ENCODE measurements around the gene NCL. TPM values are rescaled to one million over a fixed set of nuclear protein-coding genes. Genes with fewer than 3 reads are reported as not detected.

Gene NCL
- total RNA-seq = 110 TPM

- Histone ChIP-seq H3K27ac (ENCODE audit: low read depth, low read length) (peak within 1 kb of the TSS; percentile 99), H3K4me1 (ENCODE audit: control insufficient read depth in 3 of 3, insufficient read depth in 3 of 3, low read length in 3 of 3) (peaks cover 22 to 32% (median 26%) of the 10 kb centered on the region in 3 donors), H3K27me3 (ENCODE audit: control insufficient read depth in 3 of 3, insufficient read depth in 3 of 3, low read length in 3 of 3) (no peaks in the 10 kb centered on the region), H3K4me3 (ENCODE audit: low read length in 3 of 3) (peak within 1 kb of the TSS; percentile 88 to 99 (median 96)), H3K36me3 (ENCODE audit: control insufficient read depth in 3 of 3, insufficient read depth in 3 of 3, low read length in 3 of 3) (peaks cover 27 to 39% (median 38%) of the 10 kb centered on the region in 3 donors), H3K9me3 (ENCODE audit: control insufficient read depth in 3 of 3, low read length in 3 of 3) (no peaks in the 10 kb centered on the region), H3K9ac (ENCODE audit: low read depth in 1 of 3, low read length in 3 of 3) (peak within 1 kb of the TSS; percentile 99 to 100 (median 99))
These were observed at the start of gene NCL for GRCh38 chr2:231463698-231464575. Gene NCL, minus strand, starts transcription at chr2:231464484. Its CDS starts 131 bp downstream, at chr2:231464353.

- H3K27me3 ChIP-seq (ENCODE audit: control insufficient read depth in 3 of 3, insufficient read depth in 3 of 3, low read length in 3 of 3) = no peaks in the 10 kb centered on the region
- peak overlapping the region; percentile 82 to 94 (median 91) for H3K4me3 ChIP-seq (ENCODE audit: low read length in 3 of 3)
- peak overlapping the region; percentile 90 for H3K27ac ChIP-seq (ENCODE audit: low read depth, low read length)
- H3K9ac ChIP-seq (ENCODE audit: low read depth in 1 of 3, low read length in 3 of 3) = peak overlapping the region; percentile 88 to 94 (median 91)
- H3K9me3 ChIP-seq (ENCODE audit: control insufficient read depth in 3 of 3, low read length in 3 of 3) = no peaks in the 10 kb centered on the region
- H3K36me3 ChIP-seq (ENCODE audit: control insufficient read depth in 3 of 3, insufficient read depth in 3 of 3, low read length in 3 of 3) = no peaks in the 10 kb centered on the region
- H3K4me1 ChIP-seq (ENCODE audit: control insufficient read depth in 3 of 3, insufficient read depth in 3 of 3, low read length in 3 of 3) = peaks cover 6 to 10% (median 10%) of the 10 kb centered on the region in 3 donors
These were observed 49.5 kb upstream of the NCL start for GRCh38 chr2:231513746-231514224.

GRCh38 chr2:231512222-231512621 is 47.9 kb upstream of the NCL start:
- Histone ChIP-seq H3K9me3 (ENCODE audit: control insufficient read depth in 3 of 3, low read length in 3 of 3) (no peaks in the 10 kb centered on the region), H3K9ac (ENCODE audit: low read depth in 1 of 3, low read length in 3 of 3) (no peak overlapping the region), H3K4me3 (ENCODE audit: low read length in 3 of 3) (peak overlapping the region in 1 of 3 donors; percentile 17), H3K27me3 (ENCODE audit: control insufficient read depth in 3 of 3, insufficient read depth in 3 of 3, low read length in 3 of 3) (no peaks in the 10 kb centered on the region), H3K36me3 (ENCODE audit: control insufficient read depth in 3 of 3, insufficient read depth in 3 of 3, low read length in 3 of 3) (peaks cover 0 to 4% (median 0%) of the 10 kb centered on the region in 3 donors), H3K27ac (ENCODE audit: low read depth, low read length) (peak overlapping the region; percentile 38), H3K4me1 (ENCODE audit: control insufficient read depth in 3 of 3, insufficient read depth in 3 of 3, low read length in 3 of 3) (peaks cover 6 to 10% (median 10%) of the 10 kb centered on the region in 3 donors)

GRCh38 chr2:231503766-231504165 is 39.5 kb upstream of the NCL start:
- no peaks in the 10 kb centered on the region for H3K4me1 ChIP-seq (ENCODE audit: control insufficient read depth in 3 of 3, insufficient read depth in 3 of 3, low read length in 3 of 3)
- H3K9me3 ChIP-seq (ENCODE audit: control insufficient read depth in 3 of 3, low read length in 3 of 3) = no peaks in the 10 kb centered on the region
- peaks cover 3 to 27% (median 10%) of the 10 kb centered on the region in 3 donors for H3K36me3 ChIP-seq (ENCODE audit: control insufficient read depth in 3 of 3, insufficient read depth in 3 of 3, low read length in 3 of 3)
- no peaks in the 10 kb centered on the region for H3K27me3 ChIP-seq (ENCODE audit: control insufficient read depth in 3 of 3, insufficient read depth in 3 of 3, low read length in 3 of 3)
- no peak overlapping the region for H3K9ac ChIP-seq (ENCODE audit: low read depth in 1 of 3, low read length in 3 of 3)
- H3K27ac ChIP-seq (ENCODE audit: low read depth, low read length) = no peak overlapping the region
- H3K4me3 ChIP-seq (ENCODE audit: low read length in 3 of 3) = no peak overlapping the region

- Histone ChIP-seq H3K9ac (ENCODE audit: low read depth in 1 of 3, low read length in 3 of 3) (no peak overlapping the region), H3K36me3 (ENCODE audit: control insufficient read depth in 3 of 3, insufficient read depth in 3 of 3, low read length in 3 of 3) (peaks cover 3 to 27% (median 10%) of the 10 kb centered on the region in 3 donors), H3K27me3 (ENCODE audit: control insufficient read depth in 3 of 3, insufficient read depth in 3 of 3, low read length in 3 of 3) (no peaks in the 10 kb centered on the region), H3K4me1 (ENCODE audit: control insufficient read depth in 3 of 3, insufficient read depth in 3 of 3, low read length in 3 of 3) (no peaks in the 10 kb centered on the region), H3K9me3 (ENCODE audit: control insufficient read depth in 3 of 3, low read length in 3 of 3) (no peaks in the 10 kb centered on the region), H3K4me3 (ENCODE audit: low read length in 3 of 3) (no peak overlapping the region), H3K27ac (ENCODE audit: low read depth, low read length) (no peak overlapping the region)
These were observed 38.3 kb upstream of the NCL start for GRCh38 chr2:231502596-231502995.

- no peak overlapping the region for H3K27ac ChIP-seq (ENCODE audit: low read depth, low read length)
- no peak overlapping the region for H3K9ac ChIP-seq (ENCODE audit: low read depth in 1 of 3, low read length in 3 of 3)
- no peaks in the 10 kb centered on the region for H3K4me1 ChIP-seq (ENCODE audit: control insufficient read depth in 3 of 3, insufficient read depth in 3 of 3, low read length in 3 of 3)
- no peaks in the 10 kb centered on the region for H3K9me3 ChIP-seq (ENCODE audit: control insufficient read depth in 3 of 3, low read length in 3 of 3)
- peaks cover 0 to 4% (median 3%) of the 10 kb centered on the region in 3 donors for H3K36me3 ChIP-seq (ENCODE audit: control insufficient read depth in 3 of 3, insufficient read depth in 3 of 3, low read length in 3 of 3)
- no peaks in the 10 kb centered on the region for H3K27me3 ChIP-seq (ENCODE audit: control insufficient read depth in 3 of 3, insufficient read depth in 3 of 3, low read length in 3 of 3)
- no peak overlapping the region for H3K4me3 ChIP-seq (ENCODE audit: low read length in 3 of 3)
These were observed 33.4 kb upstream of the NCL start for GRCh38 chr2:231497651-231498050.

- Histone ChIP-seq H3K9ac (ENCODE audit: low read depth in 1 of 3, low read length in 3 of 3) (no peak overlapping the region), H3K4me1 (ENCODE audit: control insufficient read depth in 3 of 3, insufficient read depth in 3 of 3, low read length in 3 of 3) (no peaks in the 10 kb centered on the region), H3K9me3 (ENCODE audit: control insufficient read depth in 3 of 3, low read length in 3 of 3) (no peaks in the 10 kb centered on the region), H3K27me3 (ENCODE audit: control insufficient read depth in 3 of 3, insufficient read depth in 3 of 3, low read length in 3 of 3) (no peaks in the 10 kb centered on the region), H3K27ac (ENCODE audit: low read depth, low read length) (no peak overlapping the region), H3K36me3 (ENCODE audit: control insufficient read depth in 3 of 3, insufficient read depth in 3 of 3, low read length in 3 of 3) (no peaks in the 10 kb centered on the region), H3K4me3 (ENCODE audit: low read length in 3 of 3) (no peak overlapping the region)
These were observed 30.4 kb upstream of the NCL start for GRCh38 chr2:231494669-231495068.

GRCh38 chr2:231490801-231491200 is 26.5 kb upstream of the NCL start:
- Histone ChIP-seq H3K27me3 (ENCODE audit: control insufficient read depth in 3 of 3, insufficient read depth in 3 of 3, low read length in 3 of 3) (no peaks in the 10 kb centered on the region), H3K36me3 (ENCODE audit: control insufficient read depth in 3 of 3, insufficient read depth in 3 of 3, low read length in 3 of 3) (no peaks in the 10 kb centered on the region), H3K4me1 (ENCODE audit: control insufficient read depth in 3 of 3, insufficient read depth in 3 of 3, low read length in 3 of 3) (no peaks in the 10 kb centered on the region), H3K9ac (ENCODE audit: low read depth in 1 of 3, low read length in 3 of 3) (no peak overlapping the region), H3K27ac (ENCODE audit: low read depth, low read length) (no peak overlapping the region), H3K9me3 (ENCODE audit: control insufficient read depth in 3 of 3, low read length in 3 of 3) (no peaks in the 10 kb centered on the region), H3K4me3 (ENCODE audit: low read length in 3 of 3) (no peak overlapping the region)

- Histone ChIP-seq H3K4me3 (ENCODE audit: low read length in 3 of 3) (no peak overlapping the region), H3K4me1 (ENCODE audit: control insufficient read depth in 3 of 3, insufficient read depth in 3 of 3, low read length in 3 of 3) (no peaks in the 10 kb centered on the region), H3K27ac (ENCODE audit: low read depth, low read length) (no peak overlapping the region), H3K36me3 (ENCODE audit: control insufficient read depth in 3 of 3, insufficient read depth in 3 of 3, low read length in 3 of 3) (no peaks in the 10 kb centered on the region), H3K9ac (ENCODE audit: low read depth in 1 of 3, low read length in 3 of 3) (no peak overlapping the region), H3K9me3 (ENCODE audit: control insufficient read depth in 3 of 3, low read length in 3 of 3) (no peaks in the 10 kb centered on the region), H3K27me3 (ENCODE audit: control insufficient read depth in 3 of 3, insufficient read depth in 3 of 3, low read length in 3 of 3) (no peaks in the 10 kb centered on the region)
These were observed 25.7 kb upstream of the NCL start for GRCh38 chr2:231489990-231490389.

- Histone ChIP-seq H3K27ac (ENCODE audit: low read depth, low read length) (no peak overlapping the region), H3K4me1 (ENCODE audit: control insufficient read depth in 3 of 3, insufficient read depth in 3 of 3, low read length in 3 of 3) (peaks cover 0 to 2% (median 0%) of the 10 kb centered on the region in 3 donors), H3K9ac (ENCODE audit: low read depth in 1 of 3, low read length in 3 of 3) (no peak overlapping the region), H3K36me3 (ENCODE audit: control insufficient read depth in 3 of 3, insufficient read depth in 3 of 3, low read length in 3 of 3) (no peaks in the 10 kb centered on the region), H3K9me3 (ENCODE audit: control insufficient read depth in 3 of 3, low read length in 3 of 3) (no peaks in the 10 kb centered on the region), H3K4me3 (ENCODE audit: low read length in 3 of 3) (no peak overlapping the region), H3K27me3 (ENCODE audit: control insufficient read depth in 3 of 3, insufficient read depth in 3 of 3, low read length in 3 of 3) (no peaks in the 10 kb centered on the region)
These were observed 24.0 kb upstream of the NCL start for GRCh38 chr2:231488331-231488730.
